Esophagus mucosa (tissue), 1 donor: Measurements from ENCODE around the gene GNA15. TPM values are rescaled to one million over a fixed set of nuclear protein-coding genes. Genes with fewer than 3 reads are reported as not detected.
"Not testable (repeated sequence)": the region's sequence is repeated elsewhere in the genome, so short reads cannot be mapped to it uniquely, and the experiment has no call there.

Experiments
- ATAC-seq: fragments of 200-7000 bp; cut with Tn5 transposase; one replicate; pipeline ENCODE4 v1.9.1; 2020
- total RNA-seq: library from RNA; stranded (reverse); gene quantifications from one replicate; pipeline ENCODE4 v1.2.4, GENCODE V29; 2023
- donor health status: DM: yes; HTN: yes; CAD: no.

GNA15 gene
- total RNA-seq, 1 donor from 2014 or later: 105 TPM

DNA sequence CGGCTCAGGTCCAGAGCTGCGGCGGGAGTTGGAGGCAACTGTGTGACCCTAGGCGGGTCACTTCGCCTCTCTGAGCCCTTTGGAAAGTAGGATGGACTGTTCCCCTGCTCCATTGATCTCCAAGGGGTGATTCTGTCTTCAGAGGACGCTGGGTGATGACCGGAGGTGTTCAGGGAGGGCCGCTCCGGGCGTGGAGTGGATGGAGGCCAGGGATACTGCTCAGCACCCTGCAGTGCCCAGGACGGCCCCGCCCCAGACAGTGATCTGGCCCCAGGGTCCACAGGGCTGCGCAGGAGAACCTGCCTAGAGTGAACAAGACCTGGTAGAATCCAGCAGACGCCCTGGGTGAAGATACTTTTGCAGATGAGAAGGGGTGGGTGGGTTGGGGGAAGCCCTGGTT, 56.9 kb downstream of the GNA15 start:
- ATAC-seq: no peak

DNA sequence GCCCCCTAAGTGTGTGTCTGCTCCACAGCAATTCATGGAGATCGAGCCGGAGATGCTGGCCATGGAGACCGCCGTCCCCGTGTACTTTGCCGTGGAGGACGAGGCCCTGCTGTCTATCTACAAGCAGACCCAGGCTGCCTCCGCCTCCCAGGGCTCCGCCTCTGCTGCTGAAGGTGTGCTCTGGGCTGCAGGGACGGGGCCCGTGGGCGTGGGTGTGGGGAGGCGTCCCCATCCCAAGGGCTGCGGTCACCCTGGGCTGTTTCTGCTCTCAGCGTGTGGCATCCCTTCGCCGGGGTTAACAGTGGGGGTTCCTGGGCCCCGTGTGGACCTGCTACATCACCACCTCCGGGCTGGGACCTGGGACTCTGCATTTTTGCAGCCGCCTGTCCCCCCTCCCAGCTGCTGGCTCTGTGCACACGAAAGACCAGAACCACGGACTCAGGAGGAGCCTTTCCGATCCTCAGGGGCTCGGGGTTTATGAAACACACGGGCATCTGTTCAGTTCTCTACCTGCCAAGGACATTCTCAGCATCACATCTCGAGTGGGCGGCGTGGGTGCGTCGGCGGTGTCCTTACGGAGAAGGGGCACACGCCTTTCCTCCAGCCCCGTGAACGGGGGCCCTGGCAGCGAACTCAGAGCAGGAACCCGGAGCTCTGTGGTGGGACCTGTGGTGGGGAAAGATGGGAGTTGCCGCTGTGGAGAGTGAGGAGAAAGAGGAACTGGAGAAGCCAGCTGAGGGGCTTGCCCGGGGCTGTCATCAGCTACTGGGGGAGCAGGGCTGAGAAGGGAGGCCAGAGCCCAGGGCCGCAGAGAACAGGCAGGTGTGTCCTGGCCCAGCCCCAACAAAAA, 57.6 kb downstream of the GNA15 start:
- no peak for ATAC-seq

DNA sequence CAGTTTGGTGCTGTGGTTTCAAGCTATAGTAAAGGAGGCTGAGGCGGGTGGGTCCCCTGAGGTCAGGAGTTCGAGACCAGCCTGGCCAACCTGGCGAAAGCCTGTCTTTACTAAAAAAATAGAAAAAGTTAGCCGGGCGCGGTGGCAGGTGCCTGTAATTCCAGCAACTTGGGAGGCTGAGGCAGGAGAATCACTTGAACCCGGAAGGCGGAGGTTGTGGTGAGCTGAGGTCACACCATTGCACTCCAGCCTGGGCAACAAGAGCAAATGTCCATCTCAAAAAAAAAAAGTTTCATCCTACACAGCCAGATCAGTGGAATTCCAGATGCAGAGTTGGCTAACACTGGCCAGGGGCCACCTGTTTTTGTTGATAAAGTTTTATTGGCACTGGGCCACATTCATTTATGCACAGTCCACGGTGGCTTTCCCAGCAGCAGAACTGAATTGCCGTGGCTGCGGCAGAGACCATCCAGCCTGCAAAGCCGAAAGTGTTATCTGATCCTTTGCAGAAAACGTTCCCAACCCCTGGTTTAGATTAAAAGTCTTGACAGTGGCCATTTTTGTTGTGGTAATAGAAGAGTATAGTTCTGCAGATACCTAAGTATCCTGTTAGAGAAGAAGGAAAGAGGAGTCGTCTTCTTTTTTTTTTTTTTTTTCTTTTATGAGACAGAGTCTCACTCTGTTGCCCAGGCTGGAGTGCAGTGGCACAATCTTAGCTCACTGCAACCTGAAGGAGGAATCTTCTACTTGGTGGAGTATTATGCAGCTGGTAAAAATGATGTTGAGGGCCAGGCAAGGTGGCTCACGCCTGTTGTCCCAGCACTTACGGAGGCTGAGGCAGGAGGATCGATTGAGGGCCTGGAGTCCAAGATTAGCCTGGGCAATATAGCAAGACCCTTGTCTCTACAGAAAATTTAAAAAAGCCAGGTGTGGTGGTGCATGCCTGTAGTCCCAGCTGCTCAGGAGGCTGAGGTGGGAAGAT, 58.6 kb downstream of the GNA15 start:
- no peak for ATAC-seq

DNA sequence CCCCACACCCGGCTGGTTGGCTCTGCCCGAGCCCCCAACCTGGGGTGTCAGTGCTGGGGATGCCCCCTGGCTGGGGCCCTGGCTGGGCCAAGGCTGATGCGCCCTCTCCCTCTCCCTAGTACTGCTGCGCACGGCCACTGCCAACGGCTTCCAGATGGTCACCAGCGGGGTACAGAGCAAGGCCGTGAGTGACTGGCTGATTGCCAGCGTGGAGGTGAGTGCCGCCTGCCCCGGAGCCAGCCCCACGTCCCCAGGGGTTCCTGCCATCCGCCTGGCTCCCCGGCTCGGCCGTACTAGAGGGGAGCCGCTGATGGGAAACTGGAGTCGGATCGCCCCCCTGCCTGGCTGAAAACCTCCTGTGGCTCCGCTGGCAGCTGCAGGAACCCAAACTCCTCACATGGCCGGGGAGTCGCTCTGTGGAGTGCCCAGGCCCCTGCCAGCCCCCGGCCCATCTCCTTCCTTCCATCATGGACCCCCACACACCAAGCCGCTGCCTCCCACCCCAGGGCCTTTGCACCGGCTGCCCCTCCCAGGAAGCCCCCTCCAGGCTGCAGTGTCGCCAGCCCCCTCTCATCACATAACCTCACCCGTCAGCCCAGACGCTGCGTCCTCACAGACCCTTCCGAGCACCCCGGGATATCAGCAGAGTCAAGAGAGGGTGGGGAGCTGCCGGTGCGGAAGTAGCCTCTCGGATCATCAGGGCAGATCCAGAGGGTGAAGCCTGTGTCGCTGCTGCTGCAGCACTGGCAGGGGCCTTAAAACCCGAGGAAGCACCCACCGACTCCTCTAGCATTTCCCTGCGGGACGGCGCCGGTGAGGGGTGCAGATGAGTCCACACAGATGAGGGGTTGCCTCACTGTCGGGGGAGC, 60.5 kb downstream of the GNA15 start:
- no peak for ATAC-seq

DNA sequence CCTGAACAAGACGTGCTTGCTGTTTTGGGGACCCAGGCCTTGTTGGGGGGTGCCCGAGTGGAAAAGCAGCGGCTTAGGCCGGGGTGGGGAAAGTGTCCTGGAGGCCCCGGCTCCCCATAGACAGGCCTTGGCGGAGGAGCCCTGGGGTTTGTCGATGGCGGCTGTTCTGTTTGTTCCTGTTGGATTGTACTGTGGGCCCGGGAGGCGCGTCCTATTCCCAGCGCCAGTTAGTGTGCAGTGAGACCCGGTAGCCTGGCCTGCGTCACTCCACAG, 61.0 kb downstream of the GNA15 start:
- ATAC-seq: no peak

DNA sequence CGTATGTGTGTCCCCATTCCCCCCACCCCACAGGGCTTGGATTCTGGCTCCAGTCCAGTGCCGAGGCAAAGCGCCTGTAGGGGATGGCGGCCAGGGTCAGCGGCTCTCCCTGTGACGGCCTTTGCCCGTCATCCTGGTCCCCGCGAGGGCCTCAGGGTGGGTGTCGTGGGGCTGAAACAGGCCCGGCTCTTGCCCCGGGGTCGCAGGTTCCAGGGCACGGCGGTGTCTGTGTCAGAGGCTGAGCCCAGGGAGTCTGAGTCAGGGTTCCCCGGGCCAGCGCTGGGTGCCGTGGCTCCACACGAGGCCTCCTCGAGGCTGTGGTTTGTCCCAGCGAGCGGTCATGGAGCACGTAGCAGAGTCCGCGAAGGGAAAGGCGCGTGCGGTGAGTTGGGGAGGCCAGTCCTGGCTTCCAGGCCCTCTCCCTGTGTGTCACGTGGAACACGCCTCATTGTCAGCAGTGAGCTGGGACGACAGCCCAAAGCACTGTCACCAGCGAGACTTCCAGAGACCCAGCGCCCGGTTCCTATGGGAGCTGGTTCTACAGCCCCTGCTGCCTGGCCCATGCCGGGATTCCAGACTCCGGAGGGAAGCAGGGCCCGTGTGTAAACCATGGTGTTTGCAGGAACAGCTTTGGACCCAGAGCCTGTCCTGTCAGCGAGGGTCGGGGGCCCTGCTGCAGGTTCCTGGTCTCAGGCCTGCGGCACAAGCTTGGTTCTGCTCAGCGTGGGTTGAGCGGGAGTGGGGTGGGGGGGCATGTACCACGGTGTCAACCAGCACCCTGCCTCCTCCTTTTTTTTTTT, 63.3 kb downstream of the GNA15 start:
- no peak for ATAC-seq

DNA sequence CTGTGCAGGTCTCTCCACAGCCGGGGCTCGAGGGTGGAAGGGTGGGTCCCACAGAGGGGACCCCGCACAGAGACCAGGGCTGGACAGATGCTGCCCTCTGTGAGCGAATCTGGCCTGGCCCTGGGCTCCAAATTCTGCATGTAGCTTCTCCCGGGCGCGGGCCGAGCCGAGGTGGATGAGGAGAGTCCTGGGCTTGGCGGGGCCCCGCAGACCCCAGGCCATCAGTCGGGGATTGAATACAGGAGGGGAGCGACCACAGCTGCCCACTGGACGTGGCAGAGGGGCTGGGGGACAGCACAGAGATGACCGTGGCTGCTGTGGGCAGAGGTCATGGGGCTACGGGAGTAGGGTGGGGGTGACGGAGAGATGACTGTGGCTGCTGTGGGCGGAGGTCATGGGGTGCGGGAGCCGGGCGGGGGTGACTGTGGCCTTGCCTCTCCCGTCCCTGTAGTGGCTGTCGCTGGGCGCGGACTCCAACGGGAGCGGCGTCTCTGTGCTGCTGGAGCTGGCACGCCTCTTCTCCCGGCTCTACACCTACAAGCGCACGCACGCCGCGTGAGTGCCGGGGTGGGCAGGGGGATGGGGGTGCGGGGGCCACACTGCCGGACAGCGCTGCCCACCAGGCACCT, 65.4 kb downstream of the GNA15 start:
- ATAC-seq: no peak

DNA sequence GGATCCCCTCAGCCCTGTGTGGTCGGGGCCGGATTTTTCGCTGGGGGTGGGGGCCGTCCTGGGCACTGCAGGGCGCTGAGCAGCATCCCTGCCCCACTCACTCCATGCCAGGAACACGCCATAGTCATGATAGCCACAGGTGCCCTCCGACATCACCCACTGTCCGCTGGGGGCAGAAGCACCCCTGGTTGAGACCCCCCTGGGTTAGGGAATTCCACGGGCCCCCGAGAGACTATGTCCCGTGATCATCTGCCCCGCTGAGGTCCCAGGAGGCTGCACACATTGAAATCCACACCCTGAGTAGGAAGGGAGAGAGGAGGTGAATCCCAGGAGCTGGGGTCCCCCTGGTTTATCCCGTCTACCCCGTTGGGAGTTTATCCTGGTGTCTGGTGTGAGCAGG, 66.1 kb downstream of the GNA15 start:
- ATAC-seq: no peak

DNA sequence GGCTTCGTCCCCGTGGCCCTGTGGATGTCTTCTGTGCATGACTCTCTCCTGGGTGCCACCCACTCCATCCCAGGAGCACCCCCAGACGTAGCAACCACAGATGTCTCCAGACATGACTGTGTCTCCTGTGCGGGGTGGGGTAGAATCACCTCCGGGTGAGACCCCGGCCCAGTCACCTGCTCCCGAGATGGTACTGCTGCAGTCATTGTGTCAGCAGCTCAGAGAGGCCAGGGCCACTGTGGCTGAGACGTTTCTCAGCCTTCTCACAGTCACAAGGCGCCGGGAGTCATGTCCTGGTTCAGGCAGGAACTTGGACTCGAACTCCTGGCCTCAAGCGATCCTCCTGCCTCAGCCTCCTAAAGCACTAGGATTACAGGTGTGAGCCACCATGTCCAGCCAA, 66.5 kb downstream of the GNA15 start:
- ATAC-seq: no peak

DNA sequence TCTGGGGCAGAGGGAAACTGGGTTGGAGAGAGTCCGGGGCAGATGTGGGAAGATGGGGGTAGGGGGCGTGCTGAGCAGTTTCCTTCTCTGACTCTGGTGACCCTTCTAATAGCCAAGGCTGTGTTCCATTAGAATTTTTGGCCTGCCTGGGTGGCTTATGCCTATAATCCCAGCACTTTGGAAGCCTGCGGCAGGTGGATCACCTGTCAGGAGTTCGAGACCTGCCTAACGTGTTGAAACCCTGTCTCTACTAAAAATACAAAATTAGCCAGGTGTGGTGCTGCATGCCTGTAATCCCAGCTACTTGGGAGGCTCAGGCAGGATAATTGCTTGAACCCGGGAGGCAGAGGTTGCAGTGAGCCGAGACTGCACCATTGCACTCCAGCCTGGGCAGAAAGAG, 67.1 kb downstream of the GNA15 start:
- not testable (repeated sequence) for ATAC-seq

DNA sequence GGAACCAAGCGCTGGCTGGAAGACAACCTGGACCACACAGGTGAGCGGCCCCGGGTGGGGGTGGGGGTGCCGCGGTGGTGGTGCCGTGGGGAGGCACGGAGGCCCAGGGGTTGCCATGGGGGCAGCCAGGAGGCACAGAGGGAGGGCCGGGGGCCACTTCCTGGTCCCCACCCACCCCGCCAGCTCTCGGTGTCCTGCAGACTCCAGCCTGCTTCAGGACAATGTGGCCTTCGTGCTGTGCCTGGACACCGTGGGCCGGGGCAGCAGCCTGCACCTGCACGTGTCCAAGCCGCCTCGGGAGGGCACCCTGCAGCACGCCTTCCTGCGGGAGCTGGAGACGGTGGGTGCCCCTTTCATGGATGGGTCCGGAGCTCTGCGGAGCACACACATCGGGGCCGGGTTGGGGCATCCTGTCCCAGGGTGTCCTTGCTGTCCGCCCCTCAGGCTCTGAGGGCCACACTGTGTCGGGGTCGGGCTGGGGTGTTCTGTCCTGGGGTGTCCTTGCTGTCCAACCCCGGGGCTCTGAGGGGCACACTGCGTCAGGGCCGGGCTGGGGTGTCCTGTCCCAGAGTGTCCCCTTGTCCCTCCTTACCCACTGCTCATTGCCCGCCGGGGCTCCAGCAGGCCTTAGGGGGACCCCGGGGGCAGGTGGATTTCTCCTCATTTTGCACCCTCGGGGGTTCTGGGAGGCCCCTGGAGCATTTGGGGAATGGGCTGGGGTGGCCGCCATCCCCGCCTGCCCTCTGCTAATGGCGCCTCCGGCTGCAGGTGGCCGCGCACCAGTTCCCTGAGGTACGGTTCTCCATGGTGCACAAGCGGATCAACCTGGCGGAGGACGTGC, 68.2 kb downstream of the GNA15 start:
- no peak for ATAC-seq

DNA sequence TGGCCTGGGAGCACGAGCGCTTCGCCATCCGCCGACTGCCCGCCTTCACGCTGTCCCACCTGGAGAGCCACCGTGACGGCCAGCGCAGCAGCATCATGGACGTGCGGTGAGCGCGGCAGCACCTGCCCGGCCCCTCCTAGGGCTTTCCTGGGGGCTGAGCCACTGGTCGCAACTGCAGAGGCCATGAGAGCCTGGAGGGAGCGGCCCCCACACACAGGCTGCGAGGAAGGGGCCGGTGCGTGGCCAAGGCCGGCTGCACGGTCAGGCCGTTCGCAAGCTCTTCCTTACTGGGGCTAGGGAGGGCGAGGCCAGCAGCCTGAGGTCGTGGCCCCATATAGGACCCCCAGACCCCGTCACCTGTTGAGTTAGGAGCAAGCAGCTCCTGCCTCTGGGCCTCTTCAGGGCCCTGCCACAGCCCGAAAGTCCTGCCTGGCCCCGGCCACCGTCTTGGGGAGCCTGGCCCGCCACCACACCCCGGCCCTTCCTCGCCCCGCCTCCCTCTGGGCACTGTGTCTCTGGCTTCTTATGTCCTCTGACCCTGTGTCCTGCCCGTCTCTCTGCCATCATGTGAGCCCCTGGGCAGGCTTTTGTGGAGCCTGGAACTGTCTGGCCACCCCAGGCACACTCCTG, 68.9 kb downstream of the GNA15 start:
- no peak for ATAC-seq

DNA sequence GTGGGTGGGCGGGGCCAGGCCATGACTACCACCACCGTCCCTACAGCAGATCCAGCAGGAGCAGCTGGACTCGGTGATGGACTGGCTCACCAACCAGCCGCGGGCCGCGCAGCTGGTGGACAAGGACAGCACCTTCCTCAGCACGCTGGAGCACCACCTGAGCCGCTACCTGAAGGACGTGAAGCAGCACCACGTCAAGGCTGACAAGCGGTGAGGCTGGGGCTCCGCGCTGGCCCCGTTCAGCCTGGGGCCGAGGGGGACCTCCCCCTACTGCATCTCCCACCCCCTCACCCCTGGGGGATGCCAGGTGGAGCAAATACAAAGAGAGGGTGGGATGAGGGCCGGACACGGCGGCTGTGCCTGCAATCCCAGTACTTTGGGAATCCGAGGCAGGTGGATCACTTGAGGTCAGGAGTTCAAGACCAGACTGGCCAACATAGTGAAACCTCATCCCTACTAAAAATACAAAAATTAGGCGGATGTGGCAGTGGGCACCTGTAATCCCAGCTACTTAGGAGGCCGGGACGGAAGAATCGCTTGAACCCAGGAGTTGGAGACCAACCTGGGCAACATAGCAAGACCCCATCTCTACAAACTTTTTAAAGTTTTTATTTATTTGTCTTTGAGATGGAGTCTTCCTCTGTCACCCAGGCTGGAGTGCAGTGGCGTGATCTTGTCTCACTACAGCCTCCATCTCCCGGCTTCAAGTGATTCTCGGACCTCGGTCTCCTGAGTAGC, 70.6 kb downstream of the GNA15 start:
- no peak for ATAC-seq

DNA sequence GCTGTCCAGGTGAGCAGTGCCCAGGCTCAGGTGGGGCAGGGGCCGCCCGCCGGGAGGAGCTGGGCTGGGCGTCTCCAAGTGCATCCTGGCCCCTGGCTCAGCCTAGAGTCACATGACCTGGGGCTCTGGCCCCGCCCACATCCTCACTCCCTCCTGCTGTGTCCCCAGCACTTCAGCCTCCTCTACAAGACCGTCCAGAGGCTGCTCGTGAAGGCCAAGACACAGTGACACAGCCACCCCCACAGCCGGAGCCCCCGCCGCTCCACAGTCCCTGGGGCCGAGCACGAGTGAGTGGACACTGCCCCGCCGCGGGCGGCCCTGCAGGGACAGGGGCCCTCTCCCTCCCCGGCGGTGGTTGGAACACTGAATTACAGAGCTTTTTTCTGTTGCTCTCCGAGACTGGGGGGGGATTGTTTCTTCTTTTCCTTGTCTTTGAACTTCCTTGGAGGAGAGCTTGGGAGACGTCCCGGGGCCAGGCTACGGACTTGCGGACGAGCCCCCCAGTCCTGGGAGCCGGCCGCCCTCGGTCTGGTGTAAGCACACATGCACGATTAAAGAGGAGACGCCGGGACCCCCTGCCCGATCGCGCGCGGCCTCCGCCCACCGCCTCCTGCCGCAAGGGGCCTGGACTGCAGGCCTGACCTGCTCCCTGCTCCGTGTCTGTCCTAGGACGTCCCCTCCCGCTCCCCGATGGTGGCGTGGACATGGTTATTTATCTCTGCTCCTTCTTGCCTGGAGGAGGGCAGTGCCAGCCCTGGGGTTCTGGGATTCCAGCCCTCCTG, 71.8 kb downstream of the GNA15 start:
- no peak for ATAC-seq

DNA sequence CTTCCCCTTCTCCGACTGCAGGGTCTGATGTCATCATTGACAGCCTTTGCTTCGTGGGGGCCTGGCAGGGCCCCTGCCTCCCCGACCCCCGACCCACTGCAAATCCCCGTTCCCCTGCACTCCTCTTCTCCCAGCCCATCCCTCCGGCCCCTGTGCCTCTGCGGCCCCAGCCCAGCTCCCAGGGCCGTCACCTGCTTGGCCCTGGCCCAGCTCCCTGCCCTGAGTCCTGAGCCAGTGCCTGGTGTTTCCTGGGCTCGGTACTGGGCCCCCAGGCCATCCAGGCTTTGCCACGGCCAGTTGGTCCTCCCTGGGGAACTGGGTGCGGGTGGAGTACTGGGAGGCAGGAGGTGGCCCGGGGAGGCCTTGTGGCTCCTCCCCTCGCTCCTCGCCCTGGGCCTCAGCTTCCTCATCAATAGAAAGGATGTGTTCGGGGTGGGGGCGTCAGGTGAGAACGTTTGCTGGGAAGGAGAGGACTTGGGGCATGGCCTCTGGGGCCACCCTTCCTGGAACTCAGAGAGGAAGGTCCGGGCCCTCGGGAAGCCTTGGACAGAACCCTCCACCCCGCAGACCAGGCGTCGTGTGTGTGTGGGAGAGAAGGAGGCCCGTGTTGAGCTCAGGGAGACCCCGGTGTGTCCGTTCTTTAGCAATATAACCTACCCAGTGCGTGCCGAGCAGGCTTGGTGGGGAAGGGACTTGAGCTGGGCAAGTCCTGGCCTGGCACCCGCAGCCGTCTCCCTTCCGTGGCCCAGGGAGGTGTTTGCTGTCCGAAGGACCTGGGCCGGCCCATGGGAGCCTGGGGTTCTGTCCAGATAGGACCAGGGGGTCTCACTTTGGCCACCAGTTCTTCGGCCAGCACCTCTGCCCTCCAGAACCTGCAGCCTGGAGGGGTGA, 72.7 kb downstream of the GNA15 start:
- no peak for ATAC-seq

DNA sequence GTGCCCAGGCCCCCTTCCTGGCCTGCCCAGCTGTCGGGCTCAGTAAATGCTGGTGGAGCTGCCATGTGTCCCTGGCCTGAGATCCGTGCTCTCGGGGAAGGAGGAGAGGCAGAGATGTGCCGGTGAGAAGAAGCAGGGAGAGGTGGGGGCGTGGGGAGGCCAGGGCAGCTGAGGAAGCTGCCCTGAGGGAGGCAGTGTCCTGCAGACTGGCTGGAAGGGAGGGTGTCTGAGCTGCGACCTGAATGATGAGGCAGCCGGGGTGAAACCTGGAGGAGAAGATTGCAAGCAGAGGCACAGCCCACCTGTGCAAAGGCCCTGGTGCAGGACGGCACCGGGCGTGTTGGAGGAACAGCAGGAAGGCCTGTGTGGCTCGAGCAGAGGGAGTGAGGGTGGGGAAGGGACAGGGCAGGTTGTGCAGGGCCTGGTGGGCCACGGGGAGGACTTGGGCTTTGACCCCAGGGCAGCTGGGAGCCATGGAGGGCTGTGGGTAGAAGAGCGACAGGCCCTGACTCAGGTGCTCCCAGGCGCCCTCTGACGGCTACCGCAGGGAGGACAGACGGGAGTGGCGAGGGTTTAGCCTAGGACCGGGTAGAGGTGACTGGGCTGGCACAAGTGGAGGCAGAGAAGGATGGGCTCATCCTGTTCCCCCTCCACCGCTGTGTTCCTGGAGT, 74.6 kb downstream of the GNA15 start:
- peak; percentile 65 for ATAC-seq

DNA sequence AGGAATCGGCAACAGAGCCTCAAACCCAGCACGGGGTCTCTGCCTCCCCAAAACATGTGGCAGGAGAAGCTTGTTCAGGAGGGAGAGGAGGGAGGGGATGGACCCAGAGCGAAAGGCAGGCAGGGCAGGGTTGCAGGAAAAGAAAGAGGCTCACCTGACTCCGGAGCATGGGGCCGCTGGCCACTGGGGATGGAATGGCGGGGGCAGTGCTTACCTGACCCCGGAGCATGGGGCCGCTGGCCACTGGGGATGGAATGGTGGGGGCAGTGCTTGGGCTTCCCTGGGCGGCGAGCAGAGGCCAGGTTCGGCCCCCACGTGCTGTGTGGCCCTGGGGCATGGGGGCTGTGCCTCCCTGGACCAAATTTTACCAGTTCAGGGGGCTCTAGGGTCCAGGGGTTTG, 75.4 kb downstream of the GNA15 start:
- ATAC-seq: peak; percentile 11
